Globus pallidus (tissue), 1 donor: Measurements from ENCODE around the gene TMPO.
"Not testable (repeated sequence)": the region's sequence is repeated elsewhere in the genome, so short reads cannot be mapped to it uniquely, and the experiment has no call there.

Source experiments
- DNase-seq: peaks from one replicate; pipeline ENCODE4 v3.0.0-alpha.2; 2015; ENCODE audit warnings: low spot score

The TMPO gene, protein sequence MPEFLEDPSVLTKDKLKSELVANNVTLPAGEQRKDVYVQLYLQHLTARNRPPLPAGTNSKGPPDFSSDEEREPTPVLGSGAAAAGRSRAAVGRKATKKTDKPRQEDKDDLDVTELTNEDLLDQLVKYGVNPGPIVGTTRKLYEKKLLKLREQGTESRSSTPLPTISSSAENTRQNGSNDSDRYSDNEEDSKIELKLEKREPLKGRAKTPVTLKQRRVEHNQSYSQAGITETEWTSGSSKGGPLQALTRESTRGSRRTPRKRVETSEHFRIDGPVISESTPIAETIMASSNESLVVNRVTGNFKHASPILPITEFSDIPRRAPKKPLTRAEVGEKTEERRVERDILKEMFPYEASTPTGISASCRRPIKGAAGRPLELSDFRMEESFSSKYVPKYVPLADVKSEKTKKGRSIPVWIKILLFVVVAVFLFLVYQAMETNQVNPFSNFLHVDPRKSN

DNA sequence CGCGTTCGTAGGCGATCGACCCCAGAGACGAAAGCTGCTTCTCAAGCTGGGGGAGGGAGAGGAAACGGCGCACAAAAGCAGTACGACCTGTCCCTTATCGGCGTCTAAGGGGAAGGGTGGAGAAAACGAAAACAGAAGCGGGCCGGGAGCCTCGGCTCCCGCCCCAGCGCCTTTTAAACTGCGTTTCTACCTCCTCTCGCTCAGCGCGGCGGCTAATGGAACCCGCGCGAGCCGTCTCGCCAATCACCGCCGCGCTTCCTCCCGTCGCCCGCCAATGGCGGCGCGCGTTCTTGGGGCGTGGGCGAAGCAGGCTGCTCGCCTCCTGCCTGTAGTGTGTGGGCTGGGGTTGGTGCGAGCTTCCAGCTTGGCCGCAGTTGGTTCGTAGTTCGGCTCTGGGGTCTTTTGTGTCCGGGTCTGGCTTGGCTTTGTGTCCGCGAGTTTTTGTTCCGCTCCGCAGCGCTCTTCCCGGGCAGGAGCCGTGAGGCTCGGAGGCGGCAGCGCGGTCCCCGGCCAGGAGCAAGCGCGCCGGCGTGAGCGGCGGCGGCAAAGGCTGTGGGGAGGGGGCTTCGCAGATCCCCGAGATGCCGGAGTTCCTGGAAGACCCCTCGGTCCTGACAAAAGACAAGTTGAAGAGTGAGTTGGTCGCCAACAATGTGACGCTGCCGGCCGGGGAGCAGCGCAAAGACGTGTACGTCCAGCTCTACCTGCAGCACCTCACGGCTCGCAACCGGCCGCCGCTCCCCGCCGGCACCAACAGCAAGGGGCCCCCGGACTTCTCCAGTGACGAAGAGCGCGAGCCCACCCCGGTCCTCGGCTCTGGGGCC lies at the start of gene TMPO:
TSS of gene TMPO (plus strand) at position 304 of the 824 bp plus-strand sequence. CDS start at position 582, 278 bp downstream.
- peak; percentile 87 for DNase-seq

DNA sequence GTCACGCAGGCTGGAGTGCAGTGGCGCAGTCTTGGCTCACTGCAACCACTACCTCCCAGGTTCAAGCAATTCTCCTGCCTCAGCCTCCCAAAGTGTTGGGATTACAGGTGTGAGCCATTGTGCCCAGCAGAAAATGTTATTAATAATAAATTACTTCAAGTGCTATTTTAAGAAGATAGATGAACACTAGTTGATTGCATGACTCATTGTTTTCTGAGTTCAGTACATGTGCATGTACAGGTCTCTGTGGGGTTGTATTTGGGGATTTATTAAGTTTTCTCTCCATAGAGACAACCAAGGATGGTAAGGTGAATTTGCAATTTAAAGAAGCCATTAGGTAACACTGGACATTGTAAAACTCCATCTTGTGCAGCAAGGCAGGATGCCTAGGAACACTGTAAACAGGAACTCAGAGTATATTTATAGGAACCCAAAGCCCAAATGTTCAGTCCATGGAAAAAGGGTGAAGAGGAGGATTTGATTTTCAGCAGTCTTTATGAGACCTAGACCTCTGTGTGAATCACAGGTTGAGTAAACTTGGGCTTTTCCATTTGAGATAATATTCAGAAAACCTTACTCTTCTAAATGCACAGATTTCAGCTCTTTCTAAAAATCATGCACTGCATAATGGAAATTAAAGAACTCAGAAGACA lies 49.3 kb upstream of the TMPO start:
- DNase-seq = no peak

DNA sequence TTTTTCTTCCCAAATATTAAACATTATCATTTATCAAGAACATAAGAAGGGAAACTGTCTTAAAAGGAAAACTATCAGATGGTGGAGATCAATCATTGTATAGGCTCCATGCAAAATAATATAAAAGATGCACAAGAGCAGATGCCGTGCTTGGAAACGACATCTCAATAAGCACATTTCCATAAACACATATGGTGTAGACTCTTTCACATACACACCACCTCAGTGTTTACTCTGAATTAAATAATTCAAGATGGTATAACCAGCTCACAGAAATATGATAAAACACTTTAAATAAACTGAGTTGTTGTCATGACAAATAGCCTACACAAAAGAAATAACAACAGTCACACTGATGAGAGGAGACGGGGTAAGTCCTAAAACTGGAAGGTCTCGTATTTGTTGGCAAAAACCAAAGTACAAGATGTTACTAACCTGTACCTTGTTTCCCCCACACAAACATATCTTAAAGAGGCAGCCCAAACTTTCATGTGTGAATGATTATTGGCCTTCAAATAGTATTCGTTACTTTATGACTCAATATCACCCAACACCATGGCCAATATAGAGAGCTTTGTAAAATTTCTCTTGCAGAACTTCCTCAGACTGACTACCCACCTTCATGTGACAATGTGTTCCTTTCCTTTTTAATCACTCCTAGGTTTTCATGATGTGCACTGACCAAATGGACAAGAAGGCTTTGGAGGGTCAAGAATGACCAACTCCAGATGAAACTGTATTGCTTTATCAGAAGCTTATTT lies 48.6 kb upstream of the TMPO start:
- DNase-seq = no peak

DNA sequence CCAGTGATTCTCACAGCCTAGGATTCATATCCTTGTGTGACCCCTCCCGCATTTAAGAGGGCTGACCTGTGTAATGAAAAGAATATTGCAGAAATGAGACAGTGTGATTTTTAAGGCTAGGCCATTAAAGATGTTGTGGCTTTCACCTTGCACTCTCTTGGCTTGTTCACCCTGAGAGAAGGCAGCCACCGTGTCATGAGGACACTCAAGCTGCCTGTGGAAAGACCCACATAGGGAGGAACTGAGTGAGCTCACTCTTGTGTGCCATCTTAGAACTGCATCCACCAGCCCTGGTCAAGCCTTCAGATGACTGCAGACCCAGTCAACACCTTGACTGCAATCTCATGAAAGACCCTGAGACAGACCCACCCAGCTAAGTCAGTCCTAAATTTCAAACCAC lies 46.3 kb upstream of the TMPO start:
- no peak for DNase-seq

DNA sequence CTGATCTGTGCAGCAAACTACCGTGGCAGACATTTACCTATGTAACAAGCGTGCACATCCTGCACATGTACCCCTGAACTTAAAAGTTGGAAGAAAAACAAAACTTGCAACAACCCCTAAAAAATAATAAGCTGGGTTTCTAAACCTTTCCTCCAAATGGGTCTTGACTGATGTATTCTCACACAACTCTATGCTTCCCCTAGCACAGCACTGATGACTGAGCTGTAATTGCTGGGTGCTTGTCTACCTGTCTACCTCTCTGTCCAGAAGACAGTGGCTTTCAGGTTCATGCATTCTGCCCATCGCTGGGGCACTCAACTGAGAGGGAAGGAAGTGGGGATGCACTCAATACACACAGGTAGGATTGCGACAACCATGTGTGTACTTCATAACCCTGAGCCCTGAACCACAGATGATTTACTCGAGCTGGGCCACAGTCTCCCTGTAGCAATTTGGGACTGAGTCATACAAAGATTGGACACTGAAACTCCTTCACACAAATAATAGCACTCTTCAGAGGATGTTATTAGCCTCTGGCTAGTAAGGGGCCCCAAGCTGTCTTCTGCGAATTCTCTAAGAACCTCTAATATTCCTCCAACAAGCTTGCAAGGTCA lies 44.8 kb upstream of the TMPO start:
- no peak for DNase-seq

DNA sequence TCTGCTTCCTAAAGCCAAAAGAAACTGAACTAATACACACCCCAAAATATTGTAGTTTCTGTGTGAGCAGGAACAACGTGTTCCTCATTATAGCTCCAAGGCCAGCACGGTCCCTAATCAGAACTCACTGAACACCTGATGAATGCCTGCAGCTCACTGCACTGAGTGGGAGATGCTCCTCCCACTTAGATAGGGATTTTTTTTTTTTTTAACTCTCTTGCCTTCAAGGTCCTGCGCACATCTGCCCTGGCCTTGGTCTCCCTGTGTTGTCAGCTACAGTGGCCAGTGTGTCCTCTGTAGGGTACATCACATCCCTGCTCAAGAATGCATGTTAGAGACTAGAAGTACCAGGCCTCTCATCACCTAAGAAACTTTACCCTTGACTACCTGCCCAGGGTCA lies 44.3 kb upstream of the TMPO start:
- DNase-seq = no peak

DNA sequence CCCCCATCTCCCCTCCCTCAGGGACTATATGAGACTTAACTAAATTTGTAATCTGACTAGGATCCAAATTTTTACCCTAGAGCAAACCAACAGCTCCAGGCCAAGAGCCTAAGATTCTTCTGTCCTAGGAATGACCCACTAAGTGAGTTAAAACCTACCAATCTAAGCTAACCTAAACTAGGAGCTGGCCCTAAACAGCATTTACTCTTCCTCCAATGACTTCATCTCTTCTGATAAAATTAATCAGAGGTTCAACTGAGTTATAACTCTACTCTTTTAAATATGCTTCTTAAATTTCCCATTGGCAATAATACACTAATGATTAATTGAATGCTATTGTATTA lies 39.9 kb upstream of the TMPO start:
- DNase-seq = no peak

DNA sequence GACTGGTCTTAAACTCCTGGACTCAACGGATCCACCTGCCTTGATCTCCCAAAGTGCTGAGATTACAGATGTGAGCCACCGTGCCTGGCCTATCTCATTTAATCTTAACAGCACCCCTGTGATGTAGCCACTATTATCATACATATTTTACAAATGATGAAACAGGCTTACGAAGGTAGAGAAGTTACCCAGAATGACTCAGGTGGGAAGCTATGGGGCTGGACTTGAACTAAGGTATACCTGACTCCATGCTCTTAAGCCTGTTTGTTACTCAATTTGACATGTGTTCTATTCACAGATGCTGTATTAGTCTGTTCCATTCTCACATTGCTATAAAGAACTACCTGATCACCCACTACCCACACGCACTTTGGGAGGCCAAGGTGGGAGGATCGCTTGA lies 36.8 kb upstream of the TMPO start:
- DNase-seq = no peak

DNA sequence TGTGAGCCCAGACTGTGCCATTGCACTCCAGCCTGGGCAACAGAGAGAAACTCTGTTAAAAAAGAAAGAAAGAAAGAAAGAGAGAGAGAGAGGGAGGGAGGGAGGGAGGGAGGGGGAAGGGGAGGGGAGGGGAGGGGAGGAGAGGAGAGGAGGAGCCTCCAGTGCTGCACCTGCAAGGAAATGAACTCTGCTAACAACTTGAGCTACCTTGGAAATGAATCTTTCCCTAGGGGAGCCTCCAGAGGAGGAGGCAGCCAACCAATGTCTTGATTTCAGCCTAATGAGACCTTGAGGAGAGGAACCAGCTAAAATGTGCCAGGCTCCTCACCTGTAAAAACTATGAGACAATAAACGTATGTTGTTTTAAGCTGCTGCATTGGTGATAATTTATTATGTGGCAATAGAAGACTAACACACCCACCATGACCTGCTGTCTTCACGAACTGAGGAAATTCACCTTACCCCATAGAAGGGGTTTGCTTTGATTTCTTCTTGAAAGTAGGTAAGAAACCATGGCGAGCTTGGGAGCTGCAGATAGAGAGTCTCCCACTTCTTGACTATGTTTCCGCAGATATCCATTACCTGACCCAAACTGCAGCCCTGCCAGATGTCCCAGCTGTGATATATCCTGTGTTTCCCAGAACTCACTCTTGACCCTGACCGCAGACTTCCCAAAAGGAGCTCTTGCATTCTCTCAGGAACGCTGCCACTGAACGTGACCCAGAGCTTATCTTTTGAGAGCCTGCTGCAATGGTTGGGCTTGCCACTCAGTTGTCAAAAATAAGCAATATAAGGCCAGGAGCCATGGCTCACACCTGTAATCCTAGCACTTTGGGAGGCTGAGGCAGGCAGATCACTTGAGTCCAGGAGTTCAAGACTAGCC lies 31.5 kb upstream of the TMPO start:
- no peak for DNase-seq

DNA sequence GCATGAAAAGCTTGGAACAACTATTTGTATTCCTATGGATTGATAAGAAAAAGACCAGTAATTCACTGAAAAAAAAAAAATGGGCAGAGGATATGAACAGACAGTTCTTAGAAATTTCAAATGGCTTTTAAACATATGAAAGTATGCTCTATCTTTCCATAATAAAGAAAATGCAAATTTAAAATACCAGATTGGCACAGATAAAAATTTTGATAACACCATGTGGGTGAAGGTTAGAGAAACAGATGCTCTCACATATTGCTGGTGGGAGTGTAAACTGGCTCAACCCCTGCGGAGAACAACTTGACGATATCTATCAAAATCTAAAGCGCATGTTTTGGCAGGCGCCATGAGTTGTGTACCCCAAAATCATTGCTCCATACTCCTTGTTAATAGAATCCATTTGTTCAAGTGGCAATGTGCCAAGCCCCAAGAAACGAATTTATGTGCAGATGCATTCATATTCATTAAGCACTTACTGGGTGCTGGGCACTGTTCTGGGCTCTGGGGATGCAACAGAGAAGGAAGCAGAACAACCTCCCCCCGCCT lies 29.5 kb upstream of the TMPO start:
- no peak for DNase-seq

DNA sequence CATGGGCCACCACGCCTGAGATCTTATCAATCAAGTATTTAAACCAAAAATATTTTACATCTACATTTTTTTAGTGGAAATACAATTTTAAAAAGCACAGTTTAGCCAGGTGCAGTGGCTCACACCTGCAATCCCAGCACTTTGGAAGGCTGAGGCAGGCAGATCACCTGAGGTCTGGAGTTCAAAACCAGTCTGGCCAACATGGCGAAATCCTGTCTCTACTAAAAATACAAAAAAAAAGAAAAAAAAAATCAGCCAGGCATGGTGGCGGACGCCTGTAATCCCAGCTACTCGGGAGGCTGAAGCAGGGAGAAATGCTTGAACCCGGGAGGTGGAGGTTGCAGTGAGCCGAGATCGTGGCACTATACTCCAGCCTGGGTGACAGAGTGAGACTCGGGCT lies 27.0 kb upstream of the TMPO start:
- DNase-seq = not testable (repeated sequence)

DNA sequence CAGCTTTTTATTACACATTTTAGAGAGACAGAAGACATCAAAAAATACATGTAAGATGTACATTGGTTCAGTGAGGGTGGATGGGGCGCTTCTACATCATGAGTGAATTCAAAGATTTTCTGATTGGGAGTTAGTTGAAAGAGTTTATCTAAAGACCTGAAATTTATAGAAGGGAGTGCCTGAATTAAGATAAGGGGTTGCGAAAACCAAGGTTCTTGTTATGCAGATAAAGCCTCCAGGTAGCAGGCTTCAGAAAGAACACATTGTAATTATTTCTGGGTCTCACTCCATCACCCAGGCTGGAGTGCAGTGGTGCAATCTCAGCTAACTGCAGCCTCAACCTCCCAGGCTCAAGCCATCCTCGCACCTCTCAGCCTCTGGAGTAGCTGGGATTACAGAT lies 26.2 kb upstream of the TMPO start:
- no peak for DNase-seq

DNA sequence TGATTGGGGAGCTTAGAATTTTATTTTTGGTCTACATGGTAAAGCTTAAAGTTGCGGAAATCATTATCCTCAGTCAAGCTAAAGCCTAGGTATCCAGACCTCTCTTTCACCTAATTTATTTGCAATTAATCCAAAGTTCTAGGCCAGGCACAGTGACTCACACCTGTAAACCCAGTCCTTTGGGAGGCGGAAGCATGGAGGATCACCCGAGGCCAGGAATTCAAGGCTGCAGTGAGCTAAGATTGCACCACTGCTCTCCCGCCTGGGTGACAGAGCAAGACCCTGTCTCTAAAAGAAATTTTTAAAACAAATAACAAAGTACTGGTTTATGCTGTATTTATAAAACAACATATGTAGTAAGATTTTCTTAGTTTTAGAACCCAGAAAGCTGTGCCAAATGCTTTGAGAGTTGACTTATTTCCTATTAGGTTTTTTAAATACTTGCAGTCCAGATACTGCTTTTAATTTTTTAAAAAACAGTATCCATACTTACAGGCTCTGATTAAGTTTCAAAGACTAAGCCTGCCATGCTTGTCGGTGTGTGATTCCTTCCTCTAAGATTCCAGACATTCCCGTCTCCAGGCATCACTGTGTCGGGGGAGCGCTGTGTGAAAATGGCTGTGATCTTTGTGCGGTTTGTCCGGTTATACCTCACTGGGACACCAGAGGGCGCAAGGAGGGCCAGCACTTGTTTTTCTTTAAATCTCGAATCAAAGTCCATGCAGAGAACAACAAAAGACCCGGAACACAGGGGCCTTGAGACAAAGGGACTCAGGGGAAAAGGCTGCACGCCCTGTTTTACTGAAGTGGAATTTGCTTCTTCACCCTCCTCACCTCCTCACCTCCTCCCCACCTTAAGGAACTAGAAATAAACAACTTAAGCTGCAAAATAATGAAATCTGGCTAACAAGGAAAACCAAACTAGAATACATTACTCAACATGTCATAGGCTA lies 24.6 kb upstream of the TMPO start:
- peak; percentile 89 for DNase-seq

DNA sequence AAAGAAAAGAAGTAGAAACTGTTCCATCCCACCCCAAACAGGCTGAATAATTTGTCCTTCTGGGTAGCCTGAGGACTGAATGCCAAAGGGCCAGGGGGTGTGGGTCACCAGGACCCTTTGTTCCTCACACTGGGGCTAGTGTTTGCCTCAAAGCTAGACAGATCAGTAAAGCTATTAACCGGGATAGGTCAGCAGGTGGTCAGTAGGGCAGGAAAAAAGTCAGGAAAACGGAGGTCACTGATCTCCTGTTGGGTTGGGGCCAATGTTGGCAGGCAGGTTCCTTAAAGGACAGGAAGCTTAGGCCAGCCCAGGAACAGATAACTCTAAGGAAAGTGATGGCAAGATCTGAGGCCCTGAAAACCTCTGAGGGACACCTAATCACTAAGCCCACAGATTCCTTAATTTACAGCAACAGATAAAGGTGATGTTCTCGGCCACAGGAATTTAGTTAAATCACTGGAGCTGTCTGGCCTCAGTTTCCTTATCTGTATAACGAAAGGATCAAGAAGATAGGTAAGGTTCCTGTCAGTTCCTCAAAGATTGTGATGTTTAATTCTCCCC lies 22.7 kb upstream of the TMPO start:
- no peak for DNase-seq

DNA sequence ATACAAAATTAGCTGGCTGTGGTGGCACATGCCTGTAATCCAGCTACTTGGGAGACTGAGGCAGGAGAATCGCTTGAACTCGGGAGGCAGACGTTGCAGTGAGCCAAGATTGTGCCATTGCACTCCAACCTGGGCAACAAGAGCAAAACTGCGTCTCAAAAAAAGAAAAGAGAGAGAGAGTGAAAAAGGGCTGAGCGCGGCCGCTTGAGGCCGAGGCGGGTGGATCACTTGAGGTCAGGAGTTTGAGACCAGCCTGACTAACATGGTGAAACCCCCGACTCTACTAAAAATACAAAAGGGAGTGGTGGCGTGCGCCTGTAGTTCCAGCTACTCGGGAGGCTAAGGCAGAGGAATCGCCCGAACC lies 14.1 kb upstream of the TMPO start:
- not testable (repeated sequence) for DNase-seq

DNA sequence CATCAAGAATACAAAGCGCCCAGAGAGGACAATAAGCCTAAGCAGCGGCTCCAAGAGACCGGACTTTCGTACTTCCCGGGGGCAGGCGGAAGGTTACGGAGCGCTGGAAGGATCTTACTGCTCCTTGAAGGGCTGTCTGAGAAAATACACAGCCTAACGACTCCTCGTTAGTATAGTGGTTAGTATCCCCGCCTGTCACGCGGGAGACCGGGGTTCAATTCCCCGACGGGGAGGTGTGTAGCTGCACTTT lies 12.1 kb upstream of the TMPO start:
- peak; percentile 94 for DNase-seq

DNA sequence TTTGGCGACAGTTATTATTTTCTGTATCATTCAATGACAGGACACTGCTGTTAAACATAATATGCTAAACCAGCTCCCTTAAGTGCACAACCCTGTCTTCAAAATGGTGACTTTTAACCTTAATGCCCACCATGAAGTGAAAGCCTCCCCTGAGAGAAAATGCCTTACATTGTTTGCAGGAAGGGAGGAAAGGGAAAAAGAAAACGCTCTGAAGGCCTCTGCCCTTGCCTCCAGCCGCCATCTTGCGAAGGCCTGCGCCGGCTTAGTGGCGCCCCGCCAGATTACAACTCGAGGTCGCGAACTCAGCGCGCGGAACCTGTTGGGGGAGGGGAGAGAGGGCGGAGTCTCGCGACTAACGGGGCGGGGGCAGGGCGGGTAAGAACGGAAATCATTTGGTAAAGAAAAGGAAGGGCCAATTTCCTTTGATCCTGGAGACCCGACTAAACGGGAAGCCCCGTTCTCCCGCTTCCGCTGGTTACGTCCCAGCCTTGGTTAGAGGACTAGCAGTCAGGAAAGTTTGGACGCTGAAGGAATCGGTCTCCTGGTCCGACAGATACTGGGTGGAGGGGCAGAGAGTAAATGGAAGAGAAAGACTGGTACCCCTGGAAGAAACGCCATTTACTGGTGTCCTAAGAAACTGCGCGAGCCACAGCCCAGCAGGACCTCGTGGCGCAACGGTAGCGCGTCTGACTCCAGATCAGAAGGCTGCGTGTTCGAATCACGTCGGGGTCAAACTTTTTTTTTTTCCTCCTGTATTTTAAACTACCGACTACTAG lies 11.6 kb upstream of the TMPO start:
- DNase-seq = peak; percentile 88

DNA sequence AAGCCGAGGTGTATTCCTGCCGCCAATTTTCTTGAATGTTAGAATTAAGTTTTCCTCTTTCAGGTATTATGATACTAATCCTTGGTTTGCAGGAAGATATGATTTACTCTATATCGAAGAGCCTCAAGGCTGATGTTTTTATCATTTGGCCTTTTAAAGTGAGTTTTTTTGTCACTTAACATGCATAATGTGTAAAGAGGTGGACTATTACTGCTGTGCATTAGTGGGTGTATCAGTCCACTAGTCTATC lies 11.1 kb upstream of the TMPO start:
- no peak for DNase-seq

DNA sequence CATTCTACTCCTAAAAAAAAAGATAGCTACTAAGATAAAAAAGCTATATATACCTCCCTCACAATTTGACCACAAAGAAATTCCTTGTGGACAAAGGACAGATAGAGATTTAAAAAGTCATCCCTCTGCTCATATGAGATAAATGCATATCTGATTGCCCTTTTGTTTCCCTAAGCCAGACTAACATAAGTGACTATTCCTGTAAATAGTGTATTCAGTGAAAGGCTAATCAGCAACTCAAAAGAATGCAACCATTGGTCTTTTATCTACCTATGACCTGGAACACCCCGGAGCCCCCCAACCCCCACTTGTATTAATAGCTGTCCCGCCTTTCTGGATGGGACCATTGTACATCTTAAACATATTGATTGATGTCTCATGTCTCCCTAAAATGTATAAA lies 6.3 kb upstream of the TMPO start:
- DNase-seq = no peak
